Activated T-helper 2 cell treated with anti-CD3 and anti-CD28 coated beads, Interferon-gamma antibody, Interleukin-2, Interleukin-4, amounts not matched to agents 10 μg/mL and 5 μg/mL and 100 μg/mL, durations not matched to agents 14 hours and 24 hours and 36 hours (primary cell): ENCODE results near the gene KIF6. TPM values are rescaled to one million over a fixed set of nuclear protein-coding genes. Genes with fewer than 3 reads are reported as not detected.
"Not testable (repeated sequence)": the region's sequence is repeated elsewhere in the genome, so short reads cannot be mapped to it uniquely, and the experiment has no call there.

ENCODE experiments used
- DNase-seq: peaks from one replicate; pipeline ENCODE4 v3.0.0; 2021; ENCODE audit warnings: low spot score
- H3K27ac Mint-ChIP-seq: one replicate; pipeline ENCODE4 v1.8.0; 2021; ENCODE audit warnings: mixed read lengths
- H3K27me3 Mint-ChIP-seq: one replicate; pipeline ENCODE4 v1.8.0; 2021; ENCODE audit warnings: low read depth, mixed read lengths
- H3K36me3 Mint-ChIP-seq: one replicate; pipeline ENCODE4 v1.8.0; 2021; ENCODE audit warnings: low read depth, mixed read lengths
- H3K4me1 Mint-ChIP-seq: one replicate; pipeline ENCODE4 v1.8.0; 2021; ENCODE audit warnings: low read depth, mixed read lengths
- H3K4me3 Mint-ChIP-seq: one replicate; pipeline ENCODE4 v1.8.0; 2021; ENCODE audit warnings: low read depth, mild to moderate bottlenecking, moderate library complexity, mixed read lengths
- H3K9me3 Mint-ChIP-seq: one replicate; pipeline ENCODE4 v1.8.0; 2021; ENCODE audit warnings: mixed read lengths
- intact Hi-C: fragments of 100-400 bp; cut with micrococcal nuclease; formaldehyde crosslinking; loops from one replicate; pipeline ENCODE4 v1.15.1; 2023
- total RNA-seq: library from RNA; stranded (reverse); gene quantifications from 2 replicates; pipeline ENCODE4 v1.2.3, GENCODE V29; 2022

Gene KIF6
- total RNA-seq, 1 donor from 2014 or later = 0.25 TPM

DNA sequence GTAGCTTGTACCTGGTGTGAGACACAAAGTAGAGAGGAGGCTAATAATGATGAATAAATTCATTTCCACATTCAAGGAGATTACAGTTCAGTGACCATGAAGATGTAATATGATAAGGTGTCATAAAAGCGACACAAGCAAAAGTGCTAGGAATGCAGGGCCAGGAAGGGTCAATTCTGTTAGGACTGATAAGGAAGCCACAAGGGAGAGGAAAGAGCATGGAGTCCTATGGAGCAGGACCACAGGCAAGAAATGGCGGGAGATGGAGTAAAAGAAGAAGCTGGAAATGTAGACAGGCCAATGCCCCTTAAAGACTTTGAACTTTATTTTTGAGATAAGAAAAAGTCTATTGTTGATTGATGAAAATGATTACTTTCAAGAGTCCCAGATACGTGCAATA is 240.9 kb downstream of the KIF6 start:
- intact Hi-C loops = no loop called here
- Mint-ChIP-seq H3K36me3 (no peaks in the 10 kb centered on the region), H3K4me3 (no peak overlapping the region), H3K9me3 (no peaks in the 10 kb centered on the region), H3K27ac (no peak overlapping the region), H3K4me1 (peaks cover 4% of the 10 kb centered on the region), H3K27me3 (peaks cover 21% of the 10 kb centered on the region)
- DNase-seq = no peak

DNA sequence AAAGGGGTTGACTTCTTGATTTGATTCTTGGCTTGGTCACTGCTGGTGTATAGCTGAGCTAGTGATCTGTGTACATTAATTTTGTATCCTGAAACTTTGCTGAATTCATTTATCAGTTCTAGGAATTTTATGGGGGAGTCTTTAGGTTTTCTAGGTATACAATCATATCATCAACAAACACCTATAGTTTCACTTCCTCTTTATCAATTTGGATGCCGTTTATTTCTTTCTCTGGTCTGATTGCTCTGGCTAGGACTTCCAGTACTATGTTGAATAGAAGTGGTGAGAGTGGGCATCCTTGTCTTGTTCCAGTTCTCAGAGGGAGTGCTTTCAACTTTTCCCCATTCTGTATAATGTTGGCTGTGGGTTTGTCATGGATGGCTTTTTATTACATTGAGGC is 245.4 kb downstream of the KIF6 start:
- H3K9me3 Mint-ChIP-seq, H3K4me3 Mint-ChIP-seq, H3K4me1 Mint-ChIP-seq, DNase-seq, H3K27ac Mint-ChIP-seq, H3K36me3 Mint-ChIP-seq, intact Hi-C loops: not testable (repeated sequence)
- H3K27me3 Mint-ChIP-seq = peaks cover 21% of the 10 kb centered on the region

DNA sequence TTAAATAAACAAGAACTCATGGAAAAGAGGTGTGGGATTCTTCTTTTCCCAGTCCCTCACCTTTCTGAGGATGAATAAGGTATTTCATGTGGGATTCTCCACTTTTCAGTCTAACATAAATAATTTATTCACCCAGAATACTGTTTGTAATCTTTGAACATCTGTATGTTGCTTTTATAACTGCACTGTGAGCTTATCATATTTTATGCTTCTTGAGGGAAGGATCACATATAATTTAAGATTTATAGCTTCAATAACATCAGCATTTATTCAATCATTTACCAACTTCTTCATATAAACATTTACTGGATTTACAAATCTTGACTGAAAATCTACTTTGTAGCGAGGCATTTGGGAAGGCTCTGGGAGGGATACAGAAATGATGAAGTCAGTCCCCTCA is 248.5 kb downstream of the KIF6 start:
- intact Hi-C loops = no loop called here
- Mint-ChIP-seq H3K27ac (no peak overlapping the region), H3K4me1 (peaks cover 25% of the 10 kb centered on the region), H3K36me3 (no peaks in the 10 kb centered on the region), H3K9me3 (peaks cover 5% of the 10 kb centered on the region), H3K27me3 (peaks cover 14% of the 10 kb centered on the region), H3K4me3 (no peak overlapping the region)
- no peak for DNase-seq

DNA sequence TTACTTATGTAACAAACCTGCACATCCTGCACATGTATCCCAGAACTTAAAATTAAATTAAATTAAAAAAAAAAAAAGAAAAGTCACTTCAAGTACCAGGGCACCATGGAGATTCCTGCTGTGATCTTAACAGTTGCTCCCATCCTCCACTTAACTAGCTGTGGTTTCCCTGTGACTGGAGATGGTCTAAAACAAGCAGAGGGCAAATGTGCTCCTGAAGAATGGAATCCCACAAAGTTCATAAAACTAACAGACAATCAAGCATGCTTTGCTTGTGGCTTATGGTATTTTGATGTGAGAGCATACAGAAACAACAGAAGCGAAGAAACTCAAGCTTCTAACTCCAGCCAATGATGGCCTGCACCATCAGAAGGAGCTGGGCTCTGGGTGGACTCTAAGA is 249.1 kb downstream of the KIF6 start:
- peaks cover 5% of the 10 kb centered on the region for H3K9me3 Mint-ChIP-seq
- H3K27me3 Mint-ChIP-seq = peaks cover 12% of the 10 kb centered on the region
- DNase-seq = no peak
- H3K36me3 Mint-ChIP-seq = no peaks in the 10 kb centered on the region
- intact Hi-C loops = no loop called here
- H3K27ac Mint-ChIP-seq = no peak overlapping the region
- no peak overlapping the region for H3K4me3 Mint-ChIP-seq
- peaks cover 27% of the 10 kb centered on the region for H3K4me1 Mint-ChIP-seq

DNA sequence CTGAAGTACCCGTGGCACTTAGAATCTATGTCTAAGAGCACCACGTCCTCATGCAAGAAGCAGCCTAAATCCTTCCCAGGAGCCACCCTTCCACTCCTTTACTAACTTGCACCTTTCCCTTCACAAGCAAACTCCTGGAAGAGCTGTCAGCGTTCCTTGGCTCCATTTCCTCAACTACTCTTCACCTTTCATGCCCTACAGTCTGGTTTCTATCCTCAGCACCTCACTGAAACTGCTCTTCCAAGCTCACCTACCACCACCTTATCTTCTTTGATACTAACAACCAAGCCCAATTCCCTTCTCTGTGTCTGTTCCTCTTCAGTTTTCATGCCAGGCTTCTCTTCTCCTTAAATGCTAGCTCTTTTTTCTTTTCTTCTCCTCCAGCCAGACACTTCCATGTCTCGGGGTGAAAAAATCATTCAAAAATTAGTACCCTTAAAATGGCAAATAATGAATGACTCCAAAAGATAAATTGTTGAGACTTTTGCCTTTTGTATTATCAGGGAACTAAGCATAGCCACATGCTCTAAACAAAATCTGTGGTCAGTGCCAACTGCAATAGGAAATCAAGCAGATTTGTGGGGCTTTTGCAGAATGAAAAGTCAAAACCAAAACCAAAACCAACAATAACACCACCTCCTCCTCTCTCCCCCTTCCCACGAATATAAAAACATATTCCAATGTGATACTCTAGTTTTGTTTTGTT is 253.1 kb downstream of the KIF6 start:
- peak overlapping the region; percentile 32 for H3K4me3 Mint-ChIP-seq
- intact Hi-C loops = no loop called here
- H3K9me3 Mint-ChIP-seq = peaks cover 5% of the 10 kb centered on the region
- H3K4me1 Mint-ChIP-seq = peaks cover 26% of the 10 kb centered on the region
- H3K27me3 Mint-ChIP-seq = peaks cover 12% of the 10 kb centered on the region
- H3K36me3 Mint-ChIP-seq = no peaks in the 10 kb centered on the region
- peak overlapping the region; percentile 0 for H3K27ac Mint-ChIP-seq
- no peak for DNase-seq

DNA sequence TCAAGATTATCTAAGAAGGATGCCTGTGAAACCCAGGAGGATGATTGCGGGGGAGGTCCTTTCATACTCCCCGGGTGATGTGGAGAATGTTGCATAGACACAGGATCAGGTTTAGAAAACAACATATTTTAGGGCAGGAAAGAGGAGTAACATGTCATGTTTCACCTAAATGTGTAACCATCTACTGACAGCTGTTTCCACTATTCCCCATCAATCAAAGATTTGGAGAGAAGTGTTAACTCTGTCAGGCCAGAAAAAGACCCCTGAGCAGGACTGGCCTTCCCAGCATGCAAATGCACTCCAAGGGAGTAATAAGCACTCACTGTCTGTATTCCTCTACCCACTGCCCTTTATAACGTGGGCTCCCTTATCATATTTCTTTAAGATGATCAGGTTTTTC is 254.7 kb downstream of the KIF6 start:
- no peaks in the 10 kb centered on the region for H3K36me3 Mint-ChIP-seq
- H3K4me3 Mint-ChIP-seq = no peak overlapping the region
- peaks cover 26% of the 10 kb centered on the region for H3K4me1 Mint-ChIP-seq
- intact Hi-C loops = no loop called here
- H3K27ac Mint-ChIP-seq = no peak overlapping the region
- H3K9me3 Mint-ChIP-seq = peaks cover 1% of the 10 kb centered on the region
- no peak for DNase-seq
- peaks cover 9% of the 10 kb centered on the region for H3K27me3 Mint-ChIP-seq

DNA sequence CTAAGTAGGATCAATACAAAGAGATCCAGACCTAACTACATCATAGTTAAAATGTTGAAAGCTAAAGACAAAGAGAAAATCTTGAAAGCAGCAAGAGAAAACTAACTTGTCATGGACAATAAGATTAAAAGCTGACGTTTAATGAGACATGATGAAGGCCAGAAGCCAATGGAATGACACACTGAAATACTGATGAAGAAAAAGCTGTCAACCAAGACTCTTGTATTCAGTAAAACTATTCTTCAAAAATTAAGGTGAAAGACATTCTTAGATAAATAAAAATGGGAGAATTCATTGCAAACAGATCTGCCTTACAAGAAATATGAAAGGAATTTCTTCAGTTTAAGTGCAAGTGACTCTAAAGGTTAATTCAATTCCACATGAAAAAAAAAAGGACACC is 256.8 kb downstream of the KIF6 start:
- no peak overlapping the region for H3K27ac Mint-ChIP-seq
- DNase-seq = no peak
- intact Hi-C loops = no loop called here
- peaks cover 9% of the 10 kb centered on the region for H3K27me3 Mint-ChIP-seq
- no peak overlapping the region for H3K4me3 Mint-ChIP-seq
- no peaks in the 10 kb centered on the region for H3K9me3 Mint-ChIP-seq
- H3K4me1 Mint-ChIP-seq = peaks cover 15% of the 10 kb centered on the region
- no peaks in the 10 kb centered on the region for H3K36me3 Mint-ChIP-seq

DNA sequence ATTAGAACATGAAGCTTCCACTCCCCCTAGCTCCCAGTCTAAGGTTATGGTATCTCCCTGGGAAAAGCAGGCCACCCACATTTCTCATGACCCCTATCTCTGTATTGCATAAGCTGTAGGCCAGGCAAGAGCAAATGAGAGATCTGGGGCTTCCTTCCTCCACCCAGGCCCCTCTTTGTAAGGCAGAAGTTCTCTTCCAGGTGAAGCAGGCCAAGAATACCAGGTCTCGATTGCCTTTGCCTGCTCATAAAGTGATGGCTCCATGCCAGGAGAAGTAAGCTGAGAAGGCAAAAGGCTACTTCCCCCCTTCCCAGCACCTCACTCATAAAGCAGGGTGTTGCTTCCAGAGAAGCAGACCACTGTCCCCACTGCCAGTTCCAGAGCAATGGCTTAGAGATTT is 258.6 kb downstream of the KIF6 start:
- intact Hi-C loops = no loop called here
- no peaks in the 10 kb centered on the region for H3K36me3 Mint-ChIP-seq
- peaks cover 4% of the 10 kb centered on the region for H3K4me1 Mint-ChIP-seq
- peaks cover 13% of the 10 kb centered on the region for H3K27me3 Mint-ChIP-seq
- H3K9me3 Mint-ChIP-seq = no peaks in the 10 kb centered on the region
- H3K4me3 Mint-ChIP-seq = no peak overlapping the region
- H3K27ac Mint-ChIP-seq = no peak overlapping the region
- no peak for DNase-seq

DNA sequence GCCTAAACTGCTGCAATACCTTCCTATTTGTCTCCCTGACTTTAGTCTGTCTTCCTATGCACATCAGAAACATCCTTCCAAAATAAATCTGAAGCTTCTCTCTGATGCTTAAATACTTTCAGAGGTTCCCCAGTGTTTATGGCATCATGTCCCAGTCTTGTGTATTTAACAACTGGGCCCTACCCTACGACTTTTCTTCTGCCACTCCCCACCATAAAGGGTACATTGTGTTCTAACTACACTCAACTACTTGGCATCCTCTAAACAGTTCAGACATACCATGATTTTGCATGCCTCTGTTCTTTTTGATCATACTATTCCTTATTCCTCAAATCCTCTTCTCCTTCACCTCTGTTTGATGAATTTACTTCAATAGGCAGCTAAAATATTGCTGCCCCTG is 259.7 kb downstream of the KIF6 start:
- peaks cover 13% of the 10 kb centered on the region for H3K27me3 Mint-ChIP-seq
- intact Hi-C loops = no loop called here
- no peak for DNase-seq
- H3K9me3 Mint-ChIP-seq = no peaks in the 10 kb centered on the region
- H3K4me3 Mint-ChIP-seq = no peak overlapping the region
- H3K36me3 Mint-ChIP-seq = no peaks in the 10 kb centered on the region
- H3K27ac Mint-ChIP-seq = no peak overlapping the region
- no peaks in the 10 kb centered on the region for H3K4me1 Mint-ChIP-seq

DNA sequence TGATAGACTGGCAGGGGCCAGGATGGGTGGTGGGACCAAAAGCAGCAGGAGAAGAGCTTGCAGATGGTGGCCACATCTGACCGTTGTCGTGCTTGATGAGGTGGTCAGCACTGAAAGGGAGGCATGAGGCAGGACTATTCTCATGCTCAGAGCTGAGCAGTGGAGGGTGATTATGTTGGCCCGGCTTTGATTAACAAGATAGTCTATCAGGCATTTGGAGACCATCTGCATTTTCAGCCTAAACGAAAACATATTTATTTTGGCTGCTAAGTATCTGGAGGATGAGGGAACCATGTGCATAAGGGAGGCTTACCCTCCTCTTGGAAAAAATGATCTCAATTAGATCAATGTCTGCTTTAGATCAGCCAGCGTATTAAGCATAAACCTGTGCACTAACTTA is 261.1 kb downstream of the KIF6 start:
- no peaks in the 10 kb centered on the region for H3K36me3 Mint-ChIP-seq
- H3K9me3 Mint-ChIP-seq = no peaks in the 10 kb centered on the region
- H3K4me3 Mint-ChIP-seq = no peak overlapping the region
- H3K27ac Mint-ChIP-seq = no peak overlapping the region
- no peaks in the 10 kb centered on the region for H3K4me1 Mint-ChIP-seq
- DNase-seq = no peak
- H3K27me3 Mint-ChIP-seq = peaks cover 11% of the 10 kb centered on the region
- intact Hi-C loops = no loop called here

DNA sequence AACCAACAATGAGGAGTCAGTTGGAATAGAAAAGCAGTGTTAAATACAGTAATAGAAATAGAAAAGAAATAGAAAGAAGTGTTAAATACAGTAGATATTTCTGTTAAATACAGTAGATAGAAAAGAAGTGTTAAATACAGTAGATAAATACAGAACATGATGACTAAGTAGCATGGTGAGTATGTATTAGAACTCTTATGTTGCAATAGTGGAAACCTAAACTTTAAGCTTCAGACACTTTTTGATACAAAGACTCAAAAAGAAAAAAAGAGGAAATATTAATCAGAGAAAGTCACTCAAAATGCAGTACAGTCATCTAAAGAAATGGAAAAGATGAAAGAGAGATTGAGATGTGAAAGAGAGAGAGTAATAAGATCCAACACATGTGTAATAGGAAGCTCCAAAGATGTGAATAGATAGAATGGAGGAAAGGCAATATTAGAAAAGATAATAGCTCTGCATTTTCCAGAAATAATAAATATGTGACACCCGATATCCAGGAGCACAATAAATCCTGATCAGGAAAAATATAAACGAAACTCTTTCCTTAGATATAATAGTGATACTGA is 271.2 kb downstream of the KIF6 start:
- no peaks in the 10 kb centered on the region for H3K4me1 Mint-ChIP-seq
- H3K36me3 Mint-ChIP-seq = peaks cover 3% of the 10 kb centered on the region
- H3K9me3 Mint-ChIP-seq = peaks cover 9% of the 10 kb centered on the region
- H3K27me3 Mint-ChIP-seq = peaks cover 3% of the 10 kb centered on the region
- no peak overlapping the region for H3K27ac Mint-ChIP-seq
- H3K4me3 Mint-ChIP-seq = no peak overlapping the region
- intact Hi-C loops = no loop called here
- no peak for DNase-seq

DNA sequence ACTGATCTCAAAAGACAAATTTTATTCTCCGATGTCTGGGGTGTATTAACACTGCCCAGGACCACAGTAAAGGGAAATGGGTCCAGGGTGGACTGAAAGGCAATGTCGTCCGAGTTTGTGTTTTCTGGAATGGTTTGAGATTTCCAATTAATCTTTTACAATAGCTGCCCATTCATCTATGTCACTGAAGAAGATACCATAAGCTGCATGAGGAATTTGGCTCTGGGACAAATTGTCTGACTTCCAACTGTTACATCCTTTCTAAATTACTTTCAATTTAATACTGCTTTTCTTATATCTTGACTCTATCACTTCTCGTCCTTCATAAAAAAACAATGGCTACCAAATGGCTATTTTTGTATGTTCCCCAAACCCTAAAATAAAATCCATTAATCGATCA is 272.0 kb downstream of the KIF6 start:
- Mint-ChIP-seq H3K27ac (no peak overlapping the region), H3K27me3 (peaks cover 3% of the 10 kb centered on the region), H3K4me1 (no peaks in the 10 kb centered on the region), H3K9me3 (peaks cover 9% of the 10 kb centered on the region), H3K36me3 (peaks cover 3% of the 10 kb centered on the region), H3K4me3 (no peak overlapping the region)
- intact Hi-C loops = no loop called here
- DNase-seq = no peak

DNA sequence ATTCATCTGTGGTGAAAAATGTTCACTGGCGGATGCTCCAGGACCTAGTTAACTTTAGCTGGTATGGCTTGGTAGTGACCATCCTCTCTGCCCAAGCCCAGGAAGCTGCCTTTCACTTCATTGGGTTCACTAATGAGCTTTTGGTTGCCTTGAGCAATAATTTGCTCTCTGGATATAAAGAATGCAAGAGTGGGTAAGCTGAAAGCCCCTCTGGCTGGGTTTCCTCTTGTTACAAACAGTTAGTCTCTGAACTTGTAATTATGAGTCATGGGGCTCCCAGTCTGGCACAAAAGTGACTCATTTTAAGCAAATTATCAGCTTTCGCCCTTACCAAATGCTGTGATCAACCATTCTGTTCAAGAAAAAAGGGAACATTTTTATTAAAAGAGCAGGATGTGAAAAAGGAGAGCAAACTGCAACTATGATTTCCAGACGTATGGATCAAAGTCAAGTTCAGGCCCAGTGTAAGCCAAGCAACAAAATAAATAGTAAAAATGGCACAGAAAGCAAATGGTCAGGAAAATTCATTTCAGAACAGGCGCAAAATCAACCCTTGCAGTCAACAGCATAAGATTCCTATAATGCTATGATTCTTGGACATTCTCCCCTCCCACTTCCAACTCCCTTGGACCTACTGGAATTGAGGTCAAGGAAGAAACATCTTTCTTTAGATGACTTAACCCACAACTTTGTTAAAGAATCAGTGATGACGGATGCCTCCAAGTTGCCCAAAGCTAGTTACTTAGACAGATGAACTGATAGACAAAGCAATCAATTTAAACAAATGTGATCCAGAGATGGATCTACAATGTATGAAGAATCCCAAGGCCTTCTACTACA is 272.7 kb downstream of the KIF6 start:
- no peak overlapping the region for H3K27ac Mint-ChIP-seq
- peaks cover 3% of the 10 kb centered on the region for H3K27me3 Mint-ChIP-seq
- DNase-seq = no peak
- no peak overlapping the region for H3K4me3 Mint-ChIP-seq
- H3K36me3 Mint-ChIP-seq = peaks cover 3% of the 10 kb centered on the region
- intact Hi-C loops = no loop called here
- H3K4me1 Mint-ChIP-seq = no peaks in the 10 kb centered on the region
- peaks cover 9% of the 10 kb centered on the region for H3K9me3 Mint-ChIP-seq
